Kidney (tissue), 14 donors: ENCODE results near the gene HIVEP3. TPM values are rescaled to one million over a fixed set of nuclear protein-coding genes. Genes with fewer than 3 reads are reported as not detected.

Source experiments
- DNase-seq, 5 donors: peaks; one replicate each; pipeline ENCODE4 v3.0.0-alpha.2; 2013 to 2020
- FAIRE-seq: peaks from 2 replicates; lab custom pipeline; 2012; peaks lifted over from hg19 to GRCh38; lab: Jason Lieb, UNC
- H3K27ac ChIP-seq, 2 donors: one replicate each; pipeline ENCODE4 v1.7.0; 2013; ENCODE audit warnings: low read depth in 2 of 2, low read length in 2 of 2, inconsistent platforms in 1 of 2
- H3K27me3 ChIP-seq: one replicate; pipeline ENCODE4 v1.7.1; 2013; ENCODE audit warnings: low read length, inconsistent platforms; ENCODE audit not compliant: control insufficient read depth, insufficient read depth
- H3K36me3 ChIP-seq, 3 donors: one replicate each; pipeline versions ENCODE4 v1.7.0 to v1.7.1; 2013; ENCODE audit warnings: low read length in 3 of 3, control low read depth in 1 of 3, inconsistent platforms in 1 of 3; ENCODE audit not compliant: insufficient read depth in 3 of 3, control insufficient read depth in 2 of 3
- H3K4me1 ChIP-seq, 3 donors: one replicate each; pipeline versions ENCODE4 v1.7.0 to v1.7.1; 2013; ENCODE audit warnings: low read length in 3 of 3, inconsistent platforms in 1 of 3, low read depth in 1 of 3; ENCODE audit not compliant: control insufficient read depth in 2 of 3, insufficient read depth in 2 of 3
- H3K4me3 ChIP-seq, 3 donors: one replicate each; pipeline versions ENCODE4 v1.7.0 to v1.8.1; 2013; ENCODE audit warnings: low read length in 3 of 3, control low read depth in 1 of 3, inconsistent platforms in 1 of 3
- H3K9ac ChIP-seq, 3 donors: one replicate each; pipeline versions ENCODE4 v1.7.0 to v1.7.1; 2013; ENCODE audit warnings: low read length in 3 of 3, control low read depth in 1 of 3, inconsistent platforms in 1 of 3
- H3K9me3 ChIP-seq, 3 donors: one replicate each; pipeline versions ENCODE4 v1.7.0 to v1.7.1; 2013; ENCODE audit warnings: low read length in 3 of 3, control low read depth in 1 of 3, inconsistent platforms in 1 of 3; ENCODE audit not compliant: control insufficient read depth in 2 of 3, insufficient read depth in 1 of 3
- CTCF ChIP-seq: IDR thresholded peaks from 3 replicates; pipeline ENCODE4 v1.5.1; 2012; ENCODE audit warnings: mild to moderate bottlenecking, moderate library complexity, borderline replicate concordance; ENCODE audit not compliant: insufficient read depth; ENCODE audit errors: extremely low read depth
- intact Hi-C: fragments of 100-400 bp; cut with DNase I; formaldehyde crosslinking; loops from one replicate; pipeline ENCODE4 v1.11.1; 2022
- polyA plus RNA-seq: library from polyadenylated mRNA; stranded (reverse); fragments of 350-450 nt; fragmentation: Illumina TruSeq; extraction: RNeasy Lipid Tissue Mini Kit (QIAGEN cat#74804); gene quantifications from one replicate; pipeline ENCODE4 v1.2.3, GENCODE V29; 2014; ENCODE audit warnings: low read depth, low replicate concordance; ENCODE audit not compliant: insufficient read depth
- total RNA-seq: library from RNA; stranded (reverse); fragmentation: NEBNext Ultra II Directional; extraction: Animal tissue kit (Norgen Biotek cat#: 25700); gene quantifications from one replicate; pipeline ENCODE4 v1.2.1, GENCODE V29; 2021
- donor health status: control.
- donor health status: control.
- donor health status: control.
- donor health status: control.
- donor health status: control.
- donor health status: DM: yes; HTN: yes; CAD: no.
- donor health status: Normal renal cell carcinoma (clear cell type).

The HIVEP3 gene
- total and polyA plus RNA-seq, 2 donors from 2014 or later = 3.5 to 11.0 TPM

GRCh38 chr1:41728403-41729202 is 190.1 kb downstream of the HIVEP3 start:
- DNase-seq (peak in 2 of 5 donors; percentile 38 to 47), FAIRE-seq (no peak)

GRCh38 chr1:41727749-41728115 is 191.0 kb downstream of the HIVEP3 start:
- Histone ChIP-seq H3K4me1 (peaks cover 0 to 25% (median 5%) of the 10 kb centered on the region in 3 donors), H3K9me3 (no peaks in the 10 kb centered on the region), H3K27ac (no peak overlapping the region), H3K27me3 (no peaks in the 10 kb centered on the region), H3K36me3 (no peaks in the 10 kb centered on the region), H3K9ac (no peak overlapping the region), H3K4me3 (no peak overlapping the region)
- FAIRE-seq (no peak), DNase-seq (no peak)
- intact Hi-C loops = no loop called here
- no peak for TF ChIP-seq CTCF

More at GRCh38 chr1:41728403-41729202, 190.1 kb downstream of the HIVEP3 start:
- no peak overlapping the region for H3K4me3 ChIP-seq
- no peak for TF ChIP-seq CTCF
- intact Hi-C loops = no loop called here
- H3K9me3 ChIP-seq = no peaks in the 10 kb centered on the region
- H3K9ac ChIP-seq = no peak overlapping the region
- H3K4me1 ChIP-seq = peaks cover 0 to 25% (median 5%) of the 10 kb centered on the region in 3 donors
- no peaks in the 10 kb centered on the region for H3K27me3 ChIP-seq
- H3K27ac ChIP-seq = no peak overlapping the region
- no peaks in the 10 kb centered on the region for H3K36me3 ChIP-seq

- Histone ChIP-seq H3K4me3 (no peak overlapping the region), H3K27me3 (no peaks in the 10 kb centered on the region), H3K36me3 (no peaks in the 10 kb centered on the region), H3K27ac (no peak overlapping the region), H3K9me3 (no peaks in the 10 kb centered on the region), H3K4me1 (peaks cover 0 to 25% (median 5%) of the 10 kb centered on the region in 3 donors), H3K9ac (no peak overlapping the region)
- peak in 1 of 5 donors; percentile 82 for DNase-seq
- intact Hi-C loops = no loop called here
- no peak for FAIRE-seq
- no peak for TF ChIP-seq CTCF
These were observed 191.6 kb downstream of the HIVEP3 start for GRCh38 chr1:41726899-41727748.
